Endothelial cell of umbilical vein (primary cell): Measurements from ENCODE around the gene RABGGTA. TPM values are rescaled to one million over a fixed set of nuclear protein-coding genes. Genes with fewer than 3 reads are reported as not detected.

ENCODE experiments used
- BruUV-seq: library from RNA; stranded (reverse); fragments of 400-500 nt; replicated peaks from 2 replicates; lab custom pipeline; 2021; lab: Mats Ljungman, UMichigan
- CTCF ChIA-PET: fragments of 300-600, 350-600 bp; sonication (Branson Sonifier 250); formaldehyde crosslinking; loops from one replicate; lab custom pipeline; 2021; ENCODE audit warnings: antibody characterized with exemption, inconsistent platforms; lab: Charles Lee
- POLR2A ChIA-PET: fragments of 300-600, 350-600 bp; sonication (Branson Sonifier 250); formaldehyde crosslinking; loops from one replicate; lab custom pipeline; 2021; ENCODE audit warnings: antibody characterized with exemption, inconsistent platforms; lab: Charles Lee
- DNase-seq: peaks from one replicate; pipeline ENCODE4 v3.0.0-alpha.2; 2011; ENCODE audit warnings: low read depth, low spot score
- FAIRE-seq: peaks from 2 replicates; lab custom pipeline; 2011; peaks lifted over from hg19 to GRCh38; lab: Jason Lieb, UNC
- H2AFZ ChIP-seq: 2 replicates; pipeline ENCODE4 v1.6.0; 2012; ENCODE audit warnings: low read depth, low read length, control low read depth, inconsistent platforms
- H3K27ac ChIP-seq: 2 replicates; pipeline ENCODE4 v1.5.1; 2011; ENCODE audit warnings: low read depth, mild to moderate bottlenecking, control low read depth, low read length, moderate library complexity; ENCODE audit not compliant: insufficient read depth
- H3K27me3 ChIP-seq, 2 experiments: 2 replicates each; pipeline versions ENCODE4 v1.6.0 to v1.6.1; 2011; ENCODE audit warnings: low read length in 2 of 2, mixed read lengths in 1 of 2; ENCODE audit not compliant: control insufficient read depth in 2 of 2, insufficient read depth in 2 of 2
- H3K36me3 ChIP-seq, 2 experiments: 2 replicates in 1 of 2; 3 replicates in 1 of 2; pipeline ENCODE4 v1.5.1; 2011; ENCODE audit warnings: low read length in 2 of 2, mild to moderate bottlenecking in 1 of 2, moderate library complexity in 1 of 2; ENCODE audit not compliant: control insufficient read depth in 2 of 2, insufficient read depth in 2 of 2; ENCODE audit errors: extremely low read depth in 1 of 2
- H3K4me1 ChIP-seq: 3 replicates; pipeline ENCODE4 v1.5.1; 2011; ENCODE audit warnings: mild to moderate bottlenecking, low read length; ENCODE audit not compliant: control insufficient read depth, insufficient read depth; ENCODE audit errors: extremely low read depth
- H3K4me2 ChIP-seq: 2 replicates; pipeline ENCODE4 v1.6.1; 2011; ENCODE audit warnings: low read length, control low read depth, mixed read lengths; ENCODE audit not compliant: insufficient read depth
- H3K4me3 ChIP-seq, 3 experiments: fragments of 200-600 bp in 1 of 3; sonication (generic), shearing (Covaris generic) in 1 of 3; replicated peaks in 1 of 3; 2 replicates each; pipeline ENCODE4 v1.5.1; 2011 to 2016; ENCODE audit warnings: control low read depth in 3 of 3, low read length in 3 of 3, mild to moderate bottlenecking in 2 of 3, inconsistent platforms in 1 of 3, low read depth in 1 of 3, moderate library complexity in 1 of 3; ENCODE audit not compliant: insufficient read depth in 1 of 3
- H3K79me2 ChIP-seq: 2 replicates; pipeline ENCODE4 v1.6.0; 2012; ENCODE audit warnings: low read length, inconsistent platforms; ENCODE audit not compliant: control insufficient read depth, insufficient read depth
- H3K9ac ChIP-seq: replicated peaks from 2 replicates; pipeline ENCODE3; 2011; ENCODE audit warnings: low read length, control low read depth; ENCODE audit not compliant: insufficient read depth; ENCODE audit errors: extremely low read depth
- H3K9me1 ChIP-seq: replicated peaks from 3 replicates; pipeline ENCODE4 v1.6.0; 2011; ENCODE audit warnings: mild to moderate bottlenecking, low read length; ENCODE audit not compliant: control insufficient read depth, insufficient read depth; ENCODE audit errors: extremely low read depth
- H3K9me3 ChIP-seq: replicated peaks from 2 replicates; pipeline ENCODE4 v1.5.1; 2012; ENCODE audit warnings: low read length, inconsistent platforms; ENCODE audit not compliant: control insufficient read depth, insufficient read depth
- H4K20me1 ChIP-seq: replicated peaks from 2 replicates; pipeline ENCODE3; 2011; ENCODE audit warnings: mild to moderate bottlenecking, low read length; ENCODE audit not compliant: control insufficient read depth, insufficient read depth; ENCODE audit errors: extremely low read depth
- FOS ChIP-seq: IDR thresholded peaks from 2 replicates; pipeline ENCODE4 v1.6.1; 2011; ENCODE audit warnings: mild to moderate bottlenecking, low read length, moderate library complexity, borderline replicate concordance; ENCODE audit not compliant: insufficient read depth
- GATA2 ChIP-seq: IDR thresholded peaks from 2 replicates; pipeline ENCODE4 v1.7.0; 2011; ENCODE audit warnings: low read depth, mild to moderate bottlenecking, moderate library complexity, mixed read lengths, low read length; ENCODE audit not compliant: insufficient read length, insufficient read depth
- JUN ChIP-seq: IDR thresholded peaks from 2 replicates; pipeline ENCODE4 v1.6.1; 2011; ENCODE audit warnings: borderline replicate concordance, low read depth; ENCODE audit not compliant: insufficient read length, insufficient read depth
- MYC ChIP-seq: IDR thresholded peaks from one replicate; pipeline ENCODE4 v1.6.1; 2011; ENCODE audit warnings: mild to moderate bottlenecking, low read depth, low read length
- POLR2A ChIP-seq: IDR thresholded peaks from 2 replicates; pipeline ENCODE4 v1.6.1; 2012; ENCODE audit warnings: low read depth, mild to moderate bottlenecking, control low read depth, low read length
- dilution Hi-C: fragments of 300-500 bp; cut with MboI; formaldehyde crosslinking; loops from one replicate; pipeline ENCODE4 v1.15.0; 2019; ENCODE audit warnings: low sequenced_read_pairs; ENCODE audit not compliant: extremely low pct_ligation_motif_present
- intact Hi-C: fragments of 100-400 bp; cut with micrococcal nuclease; formaldehyde crosslinking; loops from one replicate; pipeline ENCODE4 v1.10.0; 2022
- polyA plus RNA-seq, 4 experiments: library from polyadenylated mRNA; depleted of rRNA in 3 of 4; stranded (reverse) in 3 of 4; unstranded in 1 of 4; fragments of >200 nt; gene quantifications; 2 replicates each; pipeline versions ENCODE4 v1.2.1 to v1.2.3, GENCODE V29; 2011 to 2012; ENCODE audit warnings: missing spikeins in 1 of 4
- total RNA-seq: library from RNA; stranded (reverse); gene quantifications from 2 replicates; pipeline ENCODE4 v1.2.3, GENCODE V29; 2021

RABGGTA gene
- total and polyA plus RNA-seq, 2 donors (not counting 3 experiments of a cell fraction or from before 2014, with no cell fraction given) = 29.3 to 80.1 TPM

GRCh38 chr14:24264298-24264697 lies 7.1 kb downstream of the RABGGTA start:
- H3K4me1 ChIP-seq = no peaks in the 10 kb centered on the region
- TF ChIP-seq POLR2A = no peak
- no peak for TF ChIP-seq JUN
- TF ChIP-seq MYC = no peak
- no peak for TF ChIP-seq GATA2
- ChIA-PET POLR2A (no interaction called here), CTCF (interaction anchor here (0.7 to 1.7 kb wide), 2 partner anchors 32 to 49 kb away, joined by 4 read pairs; partner anchors contain the start of gene MDP1)
- H3K36me3 ChIP-seq = peaks cover 2 to 18% of the 10 kb centered on the region in 2 experiments
- H3K27ac ChIP-seq = no peak overlapping the region
- no peaks in the 10 kb centered on the region for H3K27me3 ChIP-seq
- dilution Hi-C loops = no loop called here
- H3K4me2 ChIP-seq = no peak overlapping the region
- no peaks in the 10 kb centered on the region for H4K20me1 ChIP-seq
- FAIRE-seq = no peak
- no peak overlapping the region for H2AFZ ChIP-seq
- no peak overlapping the region for H3K4me3 ChIP-seq
- no peak for DNase-seq
- no peaks in the 10 kb centered on the region for H3K79me2 ChIP-seq
- H3K9me3 ChIP-seq = no peaks in the 10 kb centered on the region
- no peaks in the 10 kb centered on the region for H3K9me1 ChIP-seq
- BruUV-seq = no TSS peak
- no peak overlapping the region for H3K9ac ChIP-seq
- intact Hi-C loops = no loop called here

GRCh38 chr14:24263848-24264247 lies 7.5 kb downstream of the RABGGTA start:
- H3K9me3 ChIP-seq = no peaks in the 10 kb centered on the region
- H3K4me2 ChIP-seq = no peak overlapping the region
- H3K9ac ChIP-seq = no peak overlapping the region
- H3K27me3 ChIP-seq = no peaks in the 10 kb centered on the region
- H3K9me1 ChIP-seq = no peaks in the 10 kb centered on the region
- dilution Hi-C loops = no loop called here
- H3K27ac ChIP-seq = no peak overlapping the region
- POLR2A ChIA-PET = no interaction called here
- no peaks in the 10 kb centered on the region for H3K79me2 ChIP-seq
- H3K4me3 ChIP-seq = no peak overlapping the region
- TF ChIP-seq FOS (no peak), POLR2A (no peak)
- H3K4me1 ChIP-seq = no peaks in the 10 kb centered on the region
- CTCF ChIA-PET = interaction anchor here (1.7 kb wide), 1 partner anchor 33 kb away, joined by 4 read pairs; no protein-coding TSS in a partner anchor
- H4K20me1 ChIP-seq = no peaks in the 10 kb centered on the region
- DNase-seq (no peak), FAIRE-seq (no peak)
- no peak overlapping the region for H2AFZ ChIP-seq
- BruUV-seq = no TSS peak
- intact Hi-C loops = no loop called here
- H3K36me3 ChIP-seq = peaks cover 0 to 15% of the 10 kb centered on the region in 2 experiments
